Activated T-cell treated with anti-CD3 and anti-CD28 coated beads, Interleukin-2, amount 50 U/mL, for 48 hours (primary cell): Measurements from ENCODE around the gene BCO1.
"Not testable (repeated sequence)": the region's sequence is repeated elsewhere in the genome, so short reads cannot be mapped to it uniquely, and the experiment has no call there.

Source experiments
- DNase-seq, 2 experiments: peaks; one replicate each; pipeline ENCODE4 v3.0.0-alpha.2; 2020

The BCO1 gene, protein sequence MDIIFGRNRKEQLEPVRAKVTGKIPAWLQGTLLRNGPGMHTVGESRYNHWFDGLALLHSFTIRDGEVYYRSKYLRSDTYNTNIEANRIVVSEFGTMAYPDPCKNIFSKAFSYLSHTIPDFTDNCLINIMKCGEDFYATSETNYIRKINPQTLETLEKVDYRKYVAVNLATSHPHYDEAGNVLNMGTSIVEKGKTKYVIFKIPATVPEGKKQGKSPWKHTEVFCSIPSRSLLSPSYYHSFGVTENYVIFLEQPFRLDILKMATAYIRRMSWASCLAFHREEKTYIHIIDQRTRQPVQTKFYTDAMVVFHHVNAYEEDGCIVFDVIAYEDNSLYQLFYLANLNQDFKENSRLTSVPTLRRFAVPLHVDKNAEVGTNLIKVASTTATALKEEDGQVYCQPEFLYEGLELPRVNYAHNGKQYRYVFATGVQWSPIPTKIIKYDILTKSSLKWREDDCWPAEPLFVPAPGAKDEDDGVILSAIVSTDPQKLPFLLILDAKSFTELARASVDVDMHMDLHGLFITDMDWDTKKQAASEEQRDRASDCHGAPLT

GRCh38 chr16:81238296-81239011 is at the start of gene BCO1:
TSS of gene BCO1 (plus strand) at chr16:81238689. CDS start at chr16:81238909, 220 bp downstream.
- no peak for DNase-seq

GRCh38 chr16:81189100-81189664 is 49.3 kb upstream of the BCO1 start:
- no peak for DNase-seq

DNA sequence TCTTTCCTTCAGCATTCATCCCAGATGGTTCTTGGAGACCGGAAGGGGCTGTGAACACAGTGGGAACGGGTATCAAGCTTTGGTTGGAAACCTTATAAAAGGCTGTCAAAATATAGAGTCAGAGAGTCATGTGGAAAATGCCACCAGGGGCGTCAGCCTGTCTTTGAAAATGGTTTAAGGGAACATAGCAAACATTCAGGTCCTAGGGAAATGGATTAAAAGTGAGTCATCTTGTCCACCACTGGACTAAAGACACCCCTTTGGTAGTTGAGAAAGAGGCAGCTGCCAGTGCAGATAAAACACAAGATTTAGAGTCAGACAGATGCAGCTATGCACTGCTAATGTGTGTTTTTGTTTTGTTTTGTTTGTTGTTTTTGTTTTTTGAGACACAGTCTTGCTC is 47.8 kb upstream of the BCO1 start:
- DNase-seq = no peak

- DNase-seq = no peak
Observed at GRCh38 chr16:81195885-81196534, 42.5 kb upstream of the BCO1 start.

DNA sequence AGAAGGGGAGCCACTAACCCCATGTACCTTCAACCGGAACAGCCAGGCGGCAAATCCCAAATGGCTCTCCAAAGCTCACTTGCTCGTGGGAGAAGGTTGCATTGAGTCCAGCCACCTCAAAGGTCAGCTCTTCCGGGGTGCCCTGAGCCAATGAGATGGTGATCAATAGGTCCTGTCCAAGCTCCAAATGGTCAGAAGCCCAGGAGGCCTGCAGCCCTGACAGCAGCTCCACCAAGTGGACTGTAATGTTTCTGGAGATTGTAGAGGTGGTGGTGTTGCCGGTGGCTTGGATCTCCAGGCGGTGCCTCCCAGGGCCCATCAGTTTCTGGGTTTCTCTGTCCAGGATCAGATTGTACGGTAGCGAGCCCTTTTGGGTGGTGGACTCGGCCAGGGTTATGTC is 39.9 kb upstream of the BCO1 start:
- DNase-seq = no peak

DNA sequence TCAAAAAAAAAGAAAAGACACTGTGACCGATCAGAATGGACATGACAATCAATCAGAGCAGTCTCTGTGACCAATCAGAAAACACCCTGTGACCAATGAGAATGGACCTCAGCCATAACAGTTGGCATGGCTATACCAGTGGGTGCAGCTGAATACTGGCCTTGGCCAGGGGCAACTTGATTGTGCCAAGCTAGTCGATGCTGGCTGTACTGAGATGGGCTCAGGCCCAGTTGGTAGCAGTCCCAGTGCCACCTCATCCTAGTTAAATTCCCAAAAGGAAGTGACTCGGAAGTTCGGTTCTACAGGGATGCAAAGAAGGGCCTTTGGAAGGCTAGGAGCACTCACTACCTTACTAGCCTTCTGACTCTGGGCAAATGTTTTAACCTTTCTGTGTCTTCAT is 37.2 kb upstream of the BCO1 start:
- DNase-seq = no peak

DNA sequence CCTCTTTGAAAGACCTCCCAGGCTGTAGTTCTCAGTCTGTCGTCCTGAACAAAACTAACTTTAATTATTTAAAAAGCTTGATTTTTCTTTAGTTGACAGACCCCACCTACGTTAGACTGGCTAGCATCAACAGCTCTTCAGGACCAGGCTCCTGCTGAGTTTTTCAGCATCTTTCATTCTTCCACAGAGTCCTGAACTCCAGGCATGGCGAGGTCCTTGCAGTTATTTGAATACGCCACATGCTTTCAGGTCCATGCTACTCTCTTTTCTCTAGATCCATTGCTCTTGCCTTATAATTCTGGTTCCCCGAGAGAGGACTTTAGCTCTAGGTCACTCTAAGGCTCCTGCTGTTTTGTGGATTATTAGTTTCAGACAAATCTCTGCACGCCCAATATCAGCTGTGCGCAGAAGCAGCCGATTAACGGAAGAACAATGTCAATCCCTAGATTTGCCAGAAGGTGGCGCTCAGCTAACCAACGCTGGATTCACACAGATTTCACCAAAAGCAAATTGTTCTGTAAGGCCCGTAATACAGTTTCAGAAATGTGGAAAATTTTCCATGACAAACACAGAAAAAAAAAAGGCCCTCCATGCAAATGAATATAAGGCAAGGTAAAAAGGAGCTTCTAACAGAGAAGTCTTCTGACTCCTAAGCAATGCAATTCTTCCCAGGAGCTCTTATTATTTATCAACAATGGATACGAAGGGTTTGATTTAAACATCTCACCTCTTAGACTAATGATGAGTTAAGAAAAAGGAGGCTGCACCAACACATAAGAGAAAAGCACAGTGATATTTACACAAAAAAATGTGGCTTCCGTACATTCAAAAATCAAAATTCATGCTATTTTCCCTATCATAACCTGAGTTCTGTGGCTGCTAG is 33.5 kb upstream of the BCO1 start:
- DNase-seq = peak; percentile 40 to 49

DNA sequence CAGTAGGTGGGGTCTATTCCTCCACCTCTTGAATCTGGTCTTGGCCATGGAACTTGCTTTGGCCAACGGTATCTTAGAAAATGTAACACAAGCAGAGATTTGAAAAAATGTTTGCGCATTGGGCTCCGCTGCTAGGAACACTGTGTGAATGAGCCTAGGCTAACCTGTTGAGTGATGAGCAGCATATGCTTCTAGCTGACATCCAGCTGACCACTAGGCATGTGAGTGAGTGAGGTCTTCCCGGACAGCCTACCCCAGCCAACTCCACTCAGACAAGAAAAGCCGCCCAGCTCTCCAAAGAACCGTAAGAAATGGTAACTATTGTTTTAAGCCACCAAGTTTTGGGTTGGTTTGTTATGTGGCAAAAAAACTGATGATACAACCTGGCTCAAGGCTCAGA is 31.4 kb upstream of the BCO1 start:
- DNase-seq = no peak

DNA sequence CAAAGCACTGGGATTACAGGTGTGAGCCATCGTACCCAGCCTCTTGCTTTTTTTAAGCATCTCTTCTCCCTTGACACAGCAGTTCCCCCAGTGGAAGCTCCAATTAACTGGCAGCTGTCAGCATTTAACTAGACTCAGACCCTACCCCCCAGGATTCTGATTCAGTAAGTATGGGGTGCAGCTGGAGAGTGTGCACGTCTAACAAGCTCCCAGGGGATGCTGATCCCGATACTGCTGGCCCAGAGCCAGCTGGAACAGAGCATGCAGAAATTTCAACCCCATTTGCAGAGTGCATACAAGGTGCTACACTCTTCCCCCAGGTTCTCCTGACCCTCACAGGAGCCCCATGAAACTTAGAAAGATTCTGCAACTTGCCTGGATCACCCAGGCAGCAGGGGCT is 27.7 kb upstream of the BCO1 start:
- DNase-seq = no peak

- no peak for DNase-seq
Observed at GRCh38 chr16:81212830-81213465, 25.5 kb upstream of the BCO1 start.

- no peak for DNase-seq
Observed at GRCh38 chr16:81214745-81215166, 23.7 kb upstream of the BCO1 start.

DNA sequence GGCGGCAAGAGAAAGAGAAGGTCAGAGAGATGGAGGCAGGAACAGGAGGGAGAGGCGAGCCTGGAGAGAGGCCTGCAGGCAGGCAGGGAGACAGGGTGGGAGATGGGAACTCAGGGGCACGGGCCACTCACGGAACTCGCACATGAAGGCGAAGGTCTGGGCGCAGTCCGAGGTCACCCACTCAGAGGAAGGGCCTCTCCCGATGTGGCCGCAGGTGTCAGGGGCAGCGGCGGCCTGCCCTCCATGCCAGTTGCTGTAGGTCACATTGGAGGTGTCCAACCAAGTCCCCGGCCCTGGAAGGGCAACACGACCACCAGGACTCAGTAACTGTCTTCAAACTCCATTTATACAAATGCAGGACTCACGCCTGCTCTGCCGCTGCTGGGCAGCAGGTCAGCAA is 22.4 kb upstream of the BCO1 start:
- no peak for DNase-seq

GRCh38 chr16:81216706-81217105 is 21.8 kb upstream of the BCO1 start:
- no peak for DNase-seq

DNA sequence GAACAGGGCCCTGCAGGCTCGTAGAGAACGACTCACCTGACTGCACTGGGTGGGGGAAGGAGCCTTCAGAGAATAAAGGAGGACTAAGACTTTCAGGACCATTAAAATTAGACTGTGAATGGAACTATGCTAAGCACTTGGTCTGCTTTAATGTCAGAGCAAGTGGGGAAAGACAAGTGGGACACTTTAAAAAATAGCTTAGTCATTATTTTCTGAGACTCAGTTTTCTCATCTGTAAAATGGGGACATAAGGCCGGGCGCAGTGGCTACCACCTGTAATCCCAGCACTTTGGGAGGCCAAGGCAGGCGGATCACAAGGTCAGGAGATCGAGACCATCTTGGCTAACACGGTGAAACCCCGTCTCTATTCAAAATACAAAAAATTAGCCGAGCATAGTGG is 19.3 kb upstream of the BCO1 start:
- no peak for DNase-seq

GRCh38 chr16:81220349-81220748 is 18.1 kb upstream of the BCO1 start:
- DNase-seq = no peak

DNA sequence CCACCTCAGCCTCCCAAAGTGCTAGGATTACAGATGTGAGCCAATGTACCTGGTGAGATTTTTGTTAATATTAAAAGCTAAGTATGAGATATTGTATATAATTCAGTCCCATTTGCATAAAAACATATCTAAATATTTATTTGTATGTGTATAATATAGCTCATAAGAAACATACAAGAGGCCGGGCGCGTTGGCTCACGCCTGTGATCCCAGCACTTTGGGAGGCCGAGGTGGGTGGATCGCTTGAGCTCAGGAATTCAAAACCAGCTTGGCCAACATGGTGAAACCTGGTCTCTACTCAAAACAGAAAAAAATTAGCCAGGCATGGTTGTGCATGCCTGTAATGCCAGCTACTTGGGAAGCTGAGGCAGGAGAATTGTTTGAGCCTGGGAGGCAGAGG is 16.8 kb upstream of the BCO1 start:
- no peak for DNase-seq

GRCh38 chr16:81224824-81225223 is 13.7 kb upstream of the BCO1 start:
- no peak for DNase-seq

DNA sequence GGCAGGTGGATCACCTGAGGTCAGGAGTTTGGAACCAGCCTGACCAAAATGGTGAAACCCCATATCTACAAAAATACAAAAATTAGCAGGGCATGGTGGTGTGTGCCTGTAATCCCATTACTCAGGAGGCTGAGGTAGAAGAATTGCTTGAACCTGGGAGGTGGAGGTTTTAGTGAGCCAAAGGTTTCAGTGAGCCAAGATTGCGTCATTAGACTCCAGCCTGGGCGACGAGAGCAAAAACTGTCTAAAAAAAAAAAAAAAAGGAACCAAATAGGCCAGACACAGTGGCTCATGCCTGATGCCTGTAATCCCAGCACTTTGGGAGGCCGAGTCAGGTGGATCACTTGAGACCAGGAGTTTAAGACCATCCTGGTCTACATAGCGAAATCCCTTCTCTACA is 12.8 kb upstream of the BCO1 start:
- not testable (repeated sequence) for DNase-seq

DNA sequence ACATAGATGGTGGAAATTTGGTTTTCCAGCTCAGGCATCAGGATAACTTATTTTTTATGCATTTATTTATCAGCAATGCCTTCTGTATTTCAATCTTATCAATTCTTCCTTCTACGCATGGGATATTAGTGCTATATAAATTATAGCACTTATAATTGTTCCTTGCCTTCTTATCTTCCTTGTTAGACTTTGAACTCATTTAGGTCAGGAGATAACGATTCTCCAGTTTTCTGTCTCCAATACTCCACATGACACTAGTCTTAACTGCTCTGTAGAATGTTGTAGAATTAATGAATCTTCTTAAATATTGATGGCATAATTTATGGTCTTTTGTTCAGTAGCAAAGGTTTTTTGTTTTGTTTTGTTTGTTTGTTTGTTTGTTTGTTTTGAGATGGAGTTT is 10.7 kb upstream of the BCO1 start:
- DNase-seq = no peak

- DNase-seq = no peak
Observed at GRCh38 chr16:81229811-81230210, 8.7 kb upstream of the BCO1 start.

GRCh38 chr16:81231014-81231413 is 7.5 kb upstream of the BCO1 start:
- no peak for DNase-seq
